ENCODE results near the gene TXNRD2.
"Not testable (repeated sequence)": the region's sequence is repeated elsewhere in the genome, so short reads cannot be mapped to it uniquely, and the experiment has no call there.

Gene TXNRD2

GRCh38 chr22:19886605-19887255 is 54.9 kb downstream of the TXNRD2 start:
- DNase-seq = no peak

GRCh38 chr22:19885841-19886592 is 55.6 kb downstream of the TXNRD2 start:
- DNase-seq = no peak

- DNase-seq = no peak
These were observed 56.5 kb downstream of the TXNRD2 start for GRCh38 chr22:19884954-19885751.

- no peak for DNase-seq
These were observed 57.3 kb downstream of the TXNRD2 start for GRCh38 chr22:19884161-19884953.

- DNase-seq = not testable (repeated sequence)
These were observed 58.2 kb downstream of the TXNRD2 start for GRCh38 chr22:19883446-19883845.

GRCh38 chr22:19882446-19883381 is 58.9 kb downstream of the TXNRD2 start:
- no peak for DNase-seq

- no peak for DNase-seq
These were observed 60.6 kb downstream of the TXNRD2 start for GRCh38 chr22:19880786-19881569.

GRCh38 chr22:19879992-19880785 is 61.4 kb downstream of the TXNRD2 start:
- DNase-seq = no peak

- DNase-seq = no peak
These were observed 62.0 kb downstream of the TXNRD2 start for GRCh38 chr22:19879643-19879991.

- no peak for DNase-seq
These were observed 62.4 kb downstream of the TXNRD2 start for GRCh38 chr22:19879246-19879570.

GRCh38 chr22:19878461-19879245 is 63.0 kb downstream of the TXNRD2 start:
- no peak for DNase-seq

GRCh38 chr22:19877626-19878339 is 63.8 kb downstream of the TXNRD2 start:
- DNase-seq = no peak

GRCh38 chr22:19876941-19877625 is 64.5 kb downstream of the TXNRD2 start:
- no peak for DNase-seq

GRCh38 chr22:19876314-19876940 is 65.2 kb downstream of the TXNRD2 start:
- DNase-seq = no peak

- no peak for DNase-seq
These were observed 65.9 kb downstream of the TXNRD2 start for GRCh38 chr22:19875531-19876313.

GRCh38 chr22:19875061-19875530 is 66.5 kb downstream of the TXNRD2 start:
- no peak for DNase-seq
